GM18517 (cell line): ENCODE measurements around the gene TRAF3.
"Not testable (repeated sequence)": the region's sequence is repeated elsewhere in the genome, so short reads cannot be mapped to it uniquely, and the experiment has no call there.

Experiments used
- ATAC-seq: cut with Tn5 transposase; IDR thresholded peaks from one replicate; pipeline ENCODE4 v1.9.1; 2021; ENCODE audit warnings: mild to moderate bottlenecking, moderate library complexity; ENCODE audit not compliant: unreplicated experiment

Gene TRAF3

GRCh38 chr14:102826161-102826560 is 48.9 kb downstream of the TRAF3 start:
- ATAC-seq, result no peak

GRCh38 chr14:102826751-102827675 is 49.8 kb downstream of the TRAF3 start:
- no peak for ATAC-seq

GRCh38 chr14:102827716-102828115 is 50.5 kb downstream of the TRAF3 start:
- no peak for ATAC-seq

- no peak for ATAC-seq
Observed at GRCh38 chr14:102828151-102828550, 50.9 kb downstream of the TRAF3 start.

GRCh38 chr14:102829016-102829548 is 51.8 kb downstream of the TRAF3 start:
- ATAC-seq, result no peak

- no peak for ATAC-seq
Observed at GRCh38 chr14:102830474-102831045, 53.3 kb downstream of the TRAF3 start.

- no peak for ATAC-seq
Observed at GRCh38 chr14:102831163-102831804, 54.0 kb downstream of the TRAF3 start.

- ATAC-seq, result no peak
Observed at GRCh38 chr14:102833341-102833740, 56.1 kb downstream of the TRAF3 start.

GRCh38 chr14:102833991-102834390 is 56.7 kb downstream of the TRAF3 start:
- no peak for ATAC-seq

GRCh38 chr14:102835959-102836358 is 58.7 kb downstream of the TRAF3 start:
- ATAC-seq, result no peak

- not testable (repeated sequence) for ATAC-seq
Observed at GRCh38 chr14:102837120-102837519, 59.9 kb downstream of the TRAF3 start.

GRCh38 chr14:102838501-102838900 is 61.3 kb downstream of the TRAF3 start:
- ATAC-seq, result no peak

GRCh38 chr14:102840115-102840514 is 62.9 kb downstream of the TRAF3 start:
- no peak for ATAC-seq

GRCh38 chr14:102840771-102841528 is 63.7 kb downstream of the TRAF3 start:
- ATAC-seq, result no peak

- no peak for ATAC-seq
Observed at GRCh38 chr14:102848830-102849525, 71.7 kb downstream of the TRAF3 start.

- ATAC-seq, result no peak
Observed at GRCh38 chr14:102849526-102850379, 72.5 kb downstream of the TRAF3 start.

- ATAC-seq, result no peak
Observed at GRCh38 chr14:102853648-102854047, 76.4 kb downstream of the TRAF3 start.

- ATAC-seq, result no peak
Observed at GRCh38 chr14:102854091-102854703, 76.9 kb downstream of the TRAF3 start.

GRCh38 chr14:102856179-102856578 is 78.9 kb downstream of the TRAF3 start:
- no peak for ATAC-seq
